IMR-90 (cell line): ENCODE results near the gene ZNF217.

Experiments
- BHLHE40 ChIP-seq: fragments of 150-350 bp; IDR thresholded peaks from 2 replicates; pipeline ENCODE4 v1.6.1; 2016; ENCODE audit warnings: mild to moderate bottlenecking, low read depth, low read length
- CEBPB ChIP-seq: IDR thresholded peaks from 2 replicates; pipeline ENCODE4 v1.6.1; 2012; ENCODE audit warnings: low read depth, low read length, improper control_type of control experiment
- FOS ChIP-seq: fragments of 150-350 bp; IDR thresholded peaks from 2 replicates; pipeline ENCODE4 v1.6.1; 2016; ENCODE audit warnings: low read depth, low read length
- MAFK ChIP-seq: IDR thresholded peaks from 2 replicates; pipeline ENCODE4 v1.6.1; 2012; ENCODE audit warnings: low read depth, low read length, improper control_type of control experiment
- MAZ ChIP-seq: IDR thresholded peaks from 2 replicates; pipeline ENCODE4 v1.6.1; 2012; ENCODE audit warnings: low read depth, mild to moderate bottlenecking, low read length, improper control_type of control experiment, moderate library complexity, borderline replicate concordance
- MXI1 ChIP-seq: IDR thresholded peaks from 2 replicates; pipeline ENCODE4 v1.6.1; 2012; ENCODE audit warnings: low read depth, mild to moderate bottlenecking, low read length, moderate library complexity, borderline replicate concordance
- NFE2L2 ChIP-seq: fragments of 150-350 bp; IDR thresholded peaks from 2 replicates; pipeline ENCODE4 v1.6.1; 2016; ENCODE audit warnings: low read depth, mild to moderate bottlenecking, low read length
- POLR2A ChIP-seq: IDR thresholded peaks from 2 replicates; pipeline ENCODE4 v1.6.1; 2012; ENCODE audit warnings: mild to moderate bottlenecking, low read depth, low read length
- RAD21 ChIP-seq: IDR thresholded peaks from 2 replicates; pipeline ENCODE4 v1.6.1; 2012; ENCODE audit warnings: low read length, improper control_type of control experiment
- RCOR1 ChIP-seq: IDR thresholded peaks from 2 replicates; pipeline ENCODE4 v1.6.1; 2012; ENCODE audit warnings: mild to moderate bottlenecking, low read length, improper control_type of control experiment; ENCODE audit not compliant: insufficient replicate concordance
- SMC3 ChIP-seq: fragments of 150-350 bp; IDR thresholded peaks from 2 replicates; pipeline ENCODE4 v1.6.1; 2016; ENCODE audit warnings: low read depth, mild to moderate bottlenecking, antibody characterized with exemption, low read length, moderate library complexity
- TF ChIP-seq, protein P1 (sequence below): conservative IDR thresholded peaks from 2 replicates; pipeline ENCODE4 v1.5.1; 2012; ENCODE audit warnings: mild to moderate bottlenecking, low read depth, low read length, improper control_type of control experiment
- TF ChIP-seq, protein P2 (sequence below): fragments of 150-350 bp; IDR thresholded peaks from 2 replicates; pipeline ENCODE4 v1.6.1; 2017; ENCODE audit warnings: mild to moderate bottlenecking, antibody characterized with exemption, low read length, low read depth
- TF ChIP-seq, protein P3 (sequence below): fragments of 150-350 bp; IDR thresholded peaks from 2 replicates; pipeline ENCODE4 v1.6.1; 2016; ENCODE audit warnings: low read depth, mild to moderate bottlenecking, low read length, moderate library complexity, borderline replicate concordance

DNA sequence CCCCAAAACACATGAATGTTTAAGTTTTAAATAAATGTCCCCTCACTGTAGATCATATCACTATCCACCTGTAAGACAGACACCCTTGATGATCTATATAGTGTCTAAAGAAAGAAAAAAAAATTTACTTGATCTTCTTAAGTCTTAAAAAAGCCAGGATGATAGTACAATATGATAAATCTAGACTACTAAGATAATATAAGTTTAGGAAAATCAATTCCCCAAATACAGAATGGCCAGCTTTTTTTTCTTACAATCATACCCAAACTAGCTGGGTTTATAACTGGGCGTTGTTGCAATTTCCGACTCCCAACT is 14.4 kb downstream of the ZNF217 start:
- TF ChIP-seq POLR2A (no peak), MXI1 (no peak), SMC3 (no peak), FOS (no peak), RCOR1 (no peak), CEBPB (no peak), RAD21 (no peak), MAZ (no peak), MAFK (no peak), BHLHE40 (no peak), NFE2L2 (no peak)
- TF ChIP-seq, protein P1, sequence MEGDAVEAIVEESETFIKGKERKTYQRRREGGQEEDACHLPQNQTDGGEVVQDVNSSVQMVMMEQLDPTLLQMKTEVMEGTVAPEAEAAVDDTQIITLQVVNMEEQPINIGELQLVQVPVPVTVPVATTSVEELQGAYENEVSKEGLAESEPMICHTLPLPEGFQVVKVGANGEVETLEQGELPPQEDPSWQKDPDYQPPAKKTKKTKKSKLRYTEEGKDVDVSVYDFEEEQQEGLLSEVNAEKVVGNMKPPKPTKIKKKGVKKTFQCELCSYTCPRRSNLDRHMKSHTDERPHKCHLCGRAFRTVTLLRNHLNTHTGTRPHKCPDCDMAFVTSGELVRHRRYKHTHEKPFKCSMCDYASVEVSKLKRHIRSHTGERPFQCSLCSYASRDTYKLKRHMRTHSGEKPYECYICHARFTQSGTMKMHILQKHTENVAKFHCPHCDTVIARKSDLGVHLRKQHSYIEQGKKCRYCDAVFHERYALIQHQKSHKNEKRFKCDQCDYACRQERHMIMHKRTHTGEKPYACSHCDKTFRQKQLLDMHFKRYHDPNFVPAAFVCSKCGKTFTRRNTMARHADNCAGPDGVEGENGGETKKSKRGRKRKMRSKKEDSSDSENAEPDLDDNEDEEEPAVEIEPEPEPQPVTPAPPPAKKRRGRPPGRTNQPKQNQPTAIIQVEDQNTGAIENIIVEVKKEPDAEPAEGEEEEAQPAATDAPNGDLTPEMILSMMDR = no peak
- TF ChIP-seq, protein P2, sequence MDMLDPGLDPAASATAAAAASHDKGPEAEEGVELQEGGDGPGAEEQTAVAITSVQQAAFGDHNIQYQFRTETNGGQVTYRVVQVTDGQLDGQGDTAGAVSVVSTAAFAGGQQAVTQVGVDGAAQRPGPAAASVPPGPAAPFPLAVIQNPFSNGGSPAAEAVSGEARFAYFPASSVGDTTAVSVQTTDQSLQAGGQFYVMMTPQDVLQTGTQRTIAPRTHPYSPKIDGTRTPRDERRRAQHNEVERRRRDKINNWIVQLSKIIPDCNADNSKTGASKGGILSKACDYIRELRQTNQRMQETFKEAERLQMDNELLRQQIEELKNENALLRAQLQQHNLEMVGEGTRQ = no peak
- TF ChIP-seq, protein P3, sequence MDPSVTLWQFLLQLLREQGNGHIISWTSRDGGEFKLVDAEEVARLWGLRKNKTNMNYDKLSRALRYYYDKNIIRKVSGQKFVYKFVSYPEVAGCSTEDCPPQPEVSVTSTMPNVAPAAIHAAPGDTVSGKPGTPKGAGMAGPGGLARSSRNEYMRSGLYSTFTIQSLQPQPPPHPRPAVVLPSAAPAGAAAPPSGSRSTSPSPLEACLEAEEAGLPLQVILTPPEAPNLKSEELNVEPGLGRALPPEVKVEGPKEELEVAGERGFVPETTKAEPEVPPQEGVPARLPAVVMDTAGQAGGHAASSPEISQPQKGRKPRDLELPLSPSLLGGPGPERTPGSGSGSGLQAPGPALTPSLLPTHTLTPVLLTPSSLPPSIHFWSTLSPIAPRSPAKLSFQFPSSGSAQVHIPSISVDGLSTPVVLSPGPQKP = no peak
